ENCODE measurements around the gene RADIL.
A peak's percentile ranks its signal among the peaks of the same experiment; 100 is the strongest.

RADIL gene

GRCh38 chr7:4775250-4775847, 108.2 kb downstream of the RADIL start, which contains the start of gene AP5Z1:
TSS of gene AP5Z1 (plus strand) at chr7:4775623. CDS start at chr7:4775716, 93 bp downstream.
- DNase-seq (ENCODE audit: low spot score) = peak; percentile 100

- DNase-seq (ENCODE audit: low spot score) = no peak
Measured at GRCh38 chr7:4774658-4775249, 108.8 kb downstream of the RADIL start.

GRCh38 chr7:4774007-4774406, 109.5 kb downstream of the RADIL start:
- no peak for DNase-seq (ENCODE audit: low spot score)

GRCh38 chr7:4772306-4772705, 111.2 kb downstream of the RADIL start:
- no peak for DNase-seq (ENCODE audit: low spot score)

GRCh38 chr7:4771737-4772136, 111.8 kb downstream of the RADIL start:
- DNase-seq (ENCODE audit: low spot score) = no peak

GRCh38 chr7:4770886-4771285, 112.6 kb downstream of the RADIL start:
- no peak for DNase-seq (ENCODE audit: low spot score)

- no peak for DNase-seq (ENCODE audit: low spot score)
Measured at GRCh38 chr7:4769761-4770160, 113.8 kb downstream of the RADIL start.

GRCh38 chr7:4768597-4769569, 114.6 kb downstream of the RADIL start:
- no peak for DNase-seq (ENCODE audit: low spot score)

GRCh38 chr7:4766666-4767519, 116.6 kb downstream of the RADIL start:
- no peak for DNase-seq (ENCODE audit: low spot score)

GRCh38 chr7:4765776-4766490, 117.6 kb downstream of the RADIL start:
- no peak for DNase-seq (ENCODE audit: low spot score)

GRCh38 chr7:4764402-4765007, 119.0 kb downstream of the RADIL start:
- no peak for DNase-seq (ENCODE audit: low spot score)

- no peak for DNase-seq (ENCODE audit: low spot score)
Measured at GRCh38 chr7:4763794-4764185, 119.7 kb downstream of the RADIL start.

GRCh38 chr7:4763091-4763793, 120.3 kb downstream of the RADIL start:
- DNase-seq (ENCODE audit: low spot score) = no peak

GRCh38 chr7:4762121-4763055, 121.1 kb downstream of the RADIL start:
- no peak for DNase-seq (ENCODE audit: low spot score)

GRCh38 chr7:4760952-4761351, 122.6 kb downstream of the RADIL start:
- DNase-seq (ENCODE audit: low spot score) = no peak

GRCh38 chr7:4759211-4759610, 124.3 kb downstream of the RADIL start:
- no peak for DNase-seq (ENCODE audit: low spot score)

- DNase-seq (ENCODE audit: low spot score) = no peak
Measured at GRCh38 chr7:4758791-4759190, 124.7 kb downstream of the RADIL start.

GRCh38 chr7:4758111-4758510, 125.4 kb downstream of the RADIL start:
- DNase-seq (ENCODE audit: low spot score) = no peak

GRCh38 chr7:4755045-4755444, 128.5 kb downstream of the RADIL start:
- DNase-seq (ENCODE audit: low spot score) = no peak

Data from D341Med (cell line).